Adipose tissue (tissue), 3 donors: ENCODE measurements around the gene IPPK. TPM values are rescaled to one million over a fixed set of nuclear protein-coding genes. Genes with fewer than 3 reads are reported as not detected.

Source experiments
- H3K27ac ChIP-seq: one replicate; pipeline ENCODE4 v1.5.1; 2013; ENCODE audit warnings: low read depth, low read length
- WGBS, 3 donors: extraction: QIAGEN DNeasy Blood & Tissue Kit; methylation state at CpG; one replicate each; pipeline ENCODE4 v1.1.7; 2013; 5-methylcytosine and 5-hydroxymethylcytosine counted together
- polyA plus RNA-seq, 3 donors: library from polyadenylated mRNA; stranded (reverse); fragments of 200-250 nt; gene quantifications; one replicate each; pipeline ENCODE4 v1.2.3, GENCODE V29; 2013
- donor health status: healthy with polysubstance abuse.
- donor health status: Bipolar disorder and iron deficiency.
- donor health status: healthy.

IPPK gene
- polyA plus RNA-seq, 3 donors = 1.7 to 7.4 (median 5.8) TPM

- WGBS, 3 donors = 81 to 93% (median 91%) methylated on average over 4 of the region's 4 CpGs
- no peak overlapping the region for H3K27ac ChIP-seq
Measured at GRCh38 chr9:92661743-92662142, 8.2 kb downstream of the IPPK start.

DNA sequence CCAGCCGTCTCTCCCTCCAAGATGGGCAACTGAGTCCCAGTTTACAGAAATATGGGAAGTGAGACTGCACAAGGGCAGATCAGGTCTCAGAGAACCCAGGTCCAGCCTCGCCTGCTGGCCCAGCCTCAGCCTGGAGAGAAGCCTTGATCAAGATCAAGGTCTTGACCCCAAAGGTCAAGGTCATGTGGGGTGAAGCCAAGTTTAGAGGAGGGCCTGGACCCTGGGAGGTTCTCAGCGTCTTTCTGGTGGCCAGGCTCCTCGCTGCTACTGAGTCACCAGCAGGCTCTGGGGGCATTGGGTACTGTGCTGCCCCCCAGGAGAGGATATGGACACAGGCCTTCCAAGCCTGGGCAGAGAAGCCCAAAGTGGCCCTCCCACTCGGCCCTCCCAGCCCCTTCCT is 8.8 kb downstream of the IPPK start:
- WGBS, 3 donors = 84 to 96% (median 85%) methylated on average over 5 of the region's 5 CpGs

DNA sequence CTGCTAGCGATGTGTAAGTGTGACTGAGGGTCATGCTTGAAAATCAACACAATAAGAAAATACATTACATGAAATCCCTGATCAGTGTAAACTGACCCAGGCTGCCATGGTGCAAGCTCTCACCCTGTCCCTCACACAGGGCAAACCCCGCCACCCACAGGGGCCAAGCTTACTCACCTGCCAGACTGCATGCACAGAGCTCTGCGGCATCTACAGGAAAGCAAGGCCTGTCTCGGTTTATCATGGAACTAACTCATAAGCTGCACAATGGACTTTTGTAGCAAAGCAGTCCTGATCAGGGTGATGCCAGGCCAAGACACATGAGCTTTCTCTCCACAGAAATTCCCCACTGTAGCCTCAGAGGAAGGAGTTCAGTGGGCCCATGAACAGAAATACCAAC is 9.7 kb downstream of the IPPK start:
- H3K27ac ChIP-seq = no peak overlapping the region
- WGBS, 3 donors = 84 to 94% (median 89%) methylated on average over 4 of the region's 4 CpGs

More for the DNA sequence above, 8.8 kb downstream of the IPPK start:
- no peak overlapping the region for H3K27ac ChIP-seq

DNA sequence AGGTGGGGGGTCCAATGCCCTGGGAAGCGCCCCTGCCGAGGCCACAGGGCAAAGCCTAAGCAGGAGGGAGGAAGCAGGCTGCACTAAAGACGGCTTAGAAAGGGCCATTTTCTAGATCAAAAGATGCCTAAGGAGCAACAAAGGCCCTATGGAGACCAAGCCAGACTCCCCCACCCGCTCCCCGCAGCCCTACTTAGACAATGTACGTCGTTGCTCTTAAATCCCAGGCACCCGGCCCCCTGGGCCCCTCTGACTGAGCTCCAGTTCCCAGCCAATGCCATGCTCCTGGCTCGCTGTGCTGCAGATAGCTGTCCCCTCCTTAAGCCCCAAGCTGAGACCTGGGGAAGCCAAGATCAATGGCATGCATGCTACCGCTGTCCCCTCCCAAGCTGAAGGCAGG is 10.3 kb downstream of the IPPK start:
- 77 to 89% (median 87%) methylated on average over 10 of the region's 10 CpGs for WGBS, 3 donors

DNA sequence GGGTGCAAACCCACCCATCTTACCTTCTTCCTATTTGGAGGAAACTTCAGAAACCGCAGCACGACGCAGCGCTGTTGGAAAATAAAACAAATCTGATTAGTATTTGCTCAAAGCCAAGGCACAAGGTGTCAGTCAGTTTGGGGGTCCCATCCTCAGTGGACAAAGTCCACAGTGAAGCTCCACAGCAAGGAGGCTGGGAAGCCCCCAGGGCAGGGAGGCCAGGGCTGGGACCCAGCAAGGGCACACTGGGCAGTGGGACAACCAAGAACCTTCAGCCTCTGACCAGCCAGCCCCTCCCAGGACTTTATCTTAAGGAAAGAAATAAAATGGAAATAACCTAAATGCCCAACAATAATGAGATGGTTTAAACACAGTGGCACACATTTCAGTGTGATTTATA is 11.3 kb downstream of the IPPK start:
- 97 to 98% (median 97%) methylated on average over 4 of the region's 4 CpGs for WGBS, 3 donors
- H3K27ac ChIP-seq = no peak overlapping the region

More for the DNA sequence above, 10.3 kb downstream of the IPPK start:
- H3K27ac ChIP-seq = no peak overlapping the region

DNA sequence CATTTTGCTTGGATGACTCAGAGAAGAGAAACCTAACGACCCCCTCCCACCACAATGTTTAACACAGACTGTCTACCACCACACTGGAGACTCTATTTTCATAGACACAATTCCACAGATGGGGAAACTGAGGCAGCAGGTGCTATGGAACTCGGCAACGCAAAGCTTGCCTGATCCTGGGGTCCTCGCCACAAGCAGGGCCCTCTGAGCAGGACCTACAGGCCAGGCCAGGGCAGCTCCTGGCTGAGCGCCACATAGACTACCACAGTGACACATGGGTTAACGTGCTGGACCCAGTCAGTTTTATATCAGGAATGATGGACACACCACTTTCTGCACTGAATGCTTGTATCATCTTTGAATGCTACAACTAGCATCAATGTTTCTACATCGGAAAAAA is 11.8 kb downstream of the IPPK start:
- WGBS, 3 donors = 94 to 97% (median 96%) methylated on average over 7 of the region's 7 CpGs
- H3K27ac ChIP-seq = no peak overlapping the region

GRCh38 chr9:92657296-92658094 is 12.4 kb downstream of the IPPK start:
- 94 to 95% (median 95%) methylated on average over 17 of the region's 17 CpGs for WGBS, 3 donors
- no peak overlapping the region for H3K27ac ChIP-seq

DNA sequence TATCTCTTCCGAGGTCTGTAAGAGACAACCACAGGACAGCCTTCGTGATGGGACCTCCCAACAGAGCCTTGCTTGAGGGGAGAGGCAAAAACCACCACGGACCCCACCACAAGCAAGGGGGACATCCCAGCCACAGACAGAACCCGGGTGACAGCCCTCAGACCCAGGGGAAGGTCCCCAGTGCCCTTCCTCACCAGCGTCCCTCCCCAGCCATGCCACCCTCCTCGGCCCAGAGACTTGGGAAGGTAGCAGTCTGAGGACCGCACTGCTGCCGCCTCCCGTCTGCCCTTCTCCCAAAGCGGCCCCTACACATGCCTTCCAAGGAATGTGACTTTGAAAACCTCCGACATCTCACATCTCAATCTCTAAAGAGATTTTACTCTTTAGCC is 13.4 kb downstream of the IPPK start:
- H3K27ac ChIP-seq = no peak overlapping the region
- whole genome bisulfite sequencing, 3 donors = 89 to 92% (median 92%) methylated on average over 11 of the region's 11 CpGs

DNA sequence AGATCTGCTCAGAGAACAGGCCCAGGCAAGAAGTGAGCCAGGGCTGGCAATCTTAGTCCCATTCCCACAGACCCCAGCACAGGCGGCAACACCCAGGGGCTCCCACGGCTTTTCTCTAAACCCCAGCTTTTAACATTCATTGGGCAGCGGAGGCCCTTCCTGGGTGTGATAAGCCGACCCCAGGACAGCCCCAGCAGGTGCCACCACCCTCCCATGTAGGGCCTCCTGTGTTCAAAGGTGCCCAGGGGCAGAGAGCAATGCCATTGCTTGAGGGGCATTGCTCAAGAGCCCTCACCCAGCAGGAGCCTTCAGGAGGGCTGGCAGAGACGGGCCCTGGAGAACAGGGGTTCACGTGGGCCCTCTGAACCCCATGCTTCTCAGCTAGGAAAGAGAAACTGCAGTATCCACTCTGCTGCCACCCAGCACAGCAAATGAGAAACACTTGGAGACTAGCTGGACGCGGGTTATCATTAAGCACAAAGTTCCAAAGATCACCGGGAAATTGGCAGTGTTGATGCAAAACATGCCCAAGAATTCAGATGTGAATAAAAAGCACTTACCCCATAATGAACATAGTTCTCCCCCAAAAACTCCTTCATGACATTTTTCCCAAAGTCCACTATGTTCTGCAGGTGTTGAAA is 13.9 kb downstream of the IPPK start:
- H3K27ac ChIP-seq = no peak overlapping the region
- 86 to 91% (median 90%) methylated on average over 9 of the region's 9 CpGs for WGBS, 3 donors

DNA sequence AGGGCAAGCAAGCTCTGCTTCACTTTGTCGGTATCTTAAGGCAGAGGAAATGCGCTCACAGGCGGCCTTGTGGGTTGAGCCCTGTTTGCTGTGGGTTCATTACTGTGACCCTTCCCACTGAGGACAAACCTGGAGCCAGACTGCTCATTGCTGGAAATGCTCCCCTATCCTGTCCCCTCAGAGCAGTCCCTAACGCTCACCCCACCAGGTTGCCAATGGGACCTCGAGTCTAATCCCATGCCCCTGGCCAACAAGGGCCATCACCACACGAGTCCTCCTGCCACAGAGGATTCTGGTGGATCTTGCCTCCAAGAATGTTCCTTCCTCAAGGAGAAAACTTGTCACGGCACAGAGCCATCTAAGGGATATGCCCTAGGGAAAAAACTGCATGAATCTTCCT is 14.6 kb downstream of the IPPK start:
- no peak overlapping the region for H3K27ac ChIP-seq
- 91 to 95% (median 91%) methylated on average over 7 of the region's 7 CpGs for WGBS, 3 donors

DNA sequence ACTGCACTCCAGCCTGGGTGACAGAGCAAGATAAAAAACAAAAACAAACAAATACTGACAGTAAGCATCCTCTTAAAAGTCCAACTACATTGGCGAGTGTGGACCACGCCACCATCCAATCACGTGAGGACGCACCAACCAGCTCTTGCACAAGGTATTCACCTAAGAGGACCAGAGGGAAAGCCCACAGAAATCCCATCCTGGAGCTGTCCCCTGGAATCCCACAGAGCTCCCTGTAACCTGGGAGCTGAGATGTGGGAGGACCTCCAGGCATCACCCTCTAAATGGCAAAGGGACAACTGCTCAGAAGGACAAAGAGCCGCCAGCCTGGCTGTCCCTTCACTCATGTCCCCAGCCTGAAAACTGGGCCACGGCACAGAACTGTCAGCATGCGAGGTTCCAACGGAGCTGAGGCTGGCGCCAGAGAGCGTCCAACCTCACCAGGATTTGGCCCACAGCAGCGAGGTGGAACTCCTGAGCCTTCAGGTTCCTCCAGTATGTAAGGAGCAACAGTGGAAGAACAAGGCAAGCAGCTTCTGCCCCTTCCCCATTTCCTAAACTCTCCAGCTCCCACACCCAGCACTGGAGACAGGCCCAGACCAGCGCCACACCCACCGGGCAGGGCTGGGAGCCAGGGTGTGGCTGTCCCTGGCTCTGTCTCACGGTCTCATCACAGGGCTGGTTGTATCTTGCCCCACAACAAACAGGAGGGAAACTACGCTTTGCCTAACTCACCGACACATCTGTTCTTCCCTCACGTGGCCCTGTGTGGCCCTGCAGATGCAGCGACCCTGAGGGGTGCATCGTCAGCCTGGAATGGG is 15.2 kb downstream of the IPPK start:
- 85 to 94% (median 87%) methylated on average over 19 of the region's 19 CpGs for WGBS, 3 donors
- H3K27ac ChIP-seq = no peak overlapping the region

DNA sequence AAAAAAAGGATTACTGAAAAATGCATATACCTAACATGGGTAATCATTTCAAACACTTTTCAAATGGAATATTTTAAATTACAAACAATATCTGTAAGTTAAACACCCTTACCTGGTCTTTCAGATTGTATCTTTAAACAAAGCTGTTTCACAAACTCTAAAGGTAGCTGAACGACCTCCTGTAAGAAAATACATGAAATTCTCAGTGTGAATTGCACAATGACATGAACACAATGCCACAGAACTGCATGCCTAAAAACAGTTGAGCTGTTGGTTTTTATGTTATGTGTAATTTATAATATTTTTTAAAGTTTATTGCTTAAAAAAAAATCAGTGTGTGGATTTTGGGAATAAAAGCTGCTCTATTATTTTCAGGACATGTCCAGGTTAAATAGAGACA is 17.5 kb downstream of the IPPK start:
- no peak overlapping the region for H3K27ac ChIP-seq
- 38 to 59% (median 53%) methylated on average over 1 of the region's 1 CpG for WGBS, 3 donors

- WGBS, 3 donors = 54 to 75% (median 65%) methylated on average over 10 of the region's 10 CpGs
Measured at GRCh38 chr9:92650839-92651621, 18.9 kb downstream of the IPPK start.

GRCh38 chr9:92650296-92650695 is 19.6 kb downstream of the IPPK start:
- no peak overlapping the region for H3K27ac ChIP-seq

More at GRCh38 chr9:92650839-92651621, 18.9 kb downstream of the IPPK start:
- no peak overlapping the region for H3K27ac ChIP-seq

DNA sequence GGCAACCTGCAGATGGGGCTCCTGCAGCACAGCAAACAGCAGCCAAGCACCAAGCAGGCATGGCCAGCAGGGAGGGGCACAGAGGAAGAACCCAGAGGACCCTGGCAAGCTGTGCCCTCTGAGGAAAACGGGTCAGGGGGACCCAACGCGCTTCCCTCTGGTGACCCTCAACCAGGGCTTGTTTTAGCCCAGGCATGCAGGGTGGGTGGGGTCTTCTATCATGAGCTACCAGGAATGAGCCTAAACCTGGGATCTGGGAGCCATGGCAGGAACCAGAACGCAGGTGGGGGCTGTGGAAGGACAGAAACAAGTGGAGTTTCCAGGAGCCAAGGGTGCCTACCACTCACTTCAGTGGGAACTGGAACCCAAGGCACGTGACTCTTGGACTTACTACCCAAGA is 20.9 kb downstream of the IPPK start:
- 95 to 96% (median 96%) methylated on average over 5 of the region's 5 CpGs for WGBS, 3 donors
- no peak overlapping the region for H3K27ac ChIP-seq

More at GRCh38 chr9:92650296-92650695, 19.6 kb downstream of the IPPK start:
- 96 to 99% (median 98%) methylated on average over 6 of the region's 6 CpGs for WGBS, 3 donors

DNA sequence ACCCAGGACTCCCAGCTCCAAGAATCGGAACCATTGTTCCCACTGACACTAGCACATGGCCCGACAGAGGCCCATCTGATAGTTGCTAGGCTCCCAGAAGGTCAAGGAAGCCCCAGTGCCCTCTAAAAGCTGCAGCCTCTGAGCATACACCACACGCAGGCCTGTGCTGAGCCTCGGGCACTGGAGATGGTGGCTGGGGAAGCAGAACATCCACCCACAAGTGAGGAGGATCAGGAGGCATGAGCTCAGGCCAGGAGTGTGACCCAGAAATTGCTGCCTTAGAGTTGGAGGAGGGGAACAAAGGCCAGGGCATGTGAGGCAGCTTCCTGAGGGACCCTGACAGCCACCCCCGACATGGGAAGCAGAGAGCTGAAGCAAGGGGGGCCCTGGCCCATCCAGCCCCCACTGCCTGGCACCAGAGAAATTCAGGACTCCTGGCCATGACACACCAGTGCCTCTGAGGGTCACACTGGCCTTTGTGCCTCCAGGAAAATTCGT is 21.4 kb downstream of the IPPK start:
- 85 to 91% (median 88%) methylated on average over 6 of the region's 6 CpGs for WGBS, 3 donors

GRCh38 chr9:92647671-92648473 is 22.1 kb downstream of the IPPK start:
- WGBS, 3 donors = 91 to 93% (median 93%) methylated on average over 11 of the region's 11 CpGs
- no peak overlapping the region for H3K27ac ChIP-seq

More for the DNA sequence above, 21.4 kb downstream of the IPPK start:
- H3K27ac ChIP-seq = no peak overlapping the region
